HCT116 (cell line): ENCODE data around the gene SNRNP200. TPM values are rescaled to one million over a fixed set of nuclear protein-coding genes. Genes with fewer than 3 reads are reported as not detected.

Source experiments
- ATAC-seq: fragments of 200-7000 bp; cut with Tn5 transposase; 2 replicates; pipeline ENCODE4 v1.9.1; 2020; ENCODE audit warnings: mild to moderate bottlenecking, moderate library complexity
- BruUV-seq: library from RNA; stranded (reverse); fragments of 400-500 nt; replicated peaks from 2 replicates; lab custom pipeline; 2021; lab: Mats Ljungman, UMichigan
- CTCF ChIA-PET: fragments of 300-600 bp; sonication (Branson Sonifier 250); formaldehyde crosslinking; loops from one replicate; lab custom pipeline; 2021; ENCODE audit warnings: antibody characterized with exemption; lab: Charles Lee
- POLR2A ChIA-PET: fragments of 300-600, 350-600 bp; sonication (Branson Sonifier 250); formaldehyde crosslinking; loops from one replicate; lab custom pipeline; 2021; ENCODE audit warnings: antibody characterized with exemption; lab: Charles Lee
- RAD21 ChIA-PET, 2 experiments: fragments of 300-600 bp; sonication (Branson Sonifier 250); formaldehyde crosslinking; loops; one replicate each; lab custom pipeline; 2023; ENCODE audit warnings: low total read pairs in 2 of 2; ENCODE audit not compliant: uncharacterized antibody in 2 of 2, unreplicated experiment in 2 of 2, low non-redundant PET in 1 of 2; lab: Charles Lee
- DNase-seq: peaks from one replicate; pipeline ENCODE4 v3.0.0-alpha.2; 2010; ENCODE audit warnings: low read depth, low spot score
- H2AFZ ChIP-seq: fragments of 200-600 bp; shearing (Covaris generic), sonication (generic); 2 replicates; pipeline ENCODE4 v1.6.1; 2017; ENCODE audit warnings: low read depth, mixed run types, mixed read lengths, antibody characterized with exemption, low read length; ENCODE audit not compliant: poor library complexity, severe bottlenecking
- H3K27ac ChIP-seq: 2 replicates; pipeline ENCODE4 v1.5.1; 2012; ENCODE audit warnings: low read depth, low read length
- H3K27me3 ChIP-seq: fragments of 200-600 bp; sonication (generic); 2 replicates; pipeline ENCODE4 v1.6.1; 2016; ENCODE audit warnings: mixed run types, low read length, mixed read lengths; ENCODE audit not compliant: insufficient read depth
- H3K36me3 ChIP-seq, 2 experiments: fragments of 200-500 bp in 1 of 2; fragments of 200-600 bp in 1 of 2; sonication (Bioruptor generic) in 1 of 2; sonication (generic) in 1 of 2; 2 replicates each; pipeline versions ENCODE4 v1.5.1 to v1.6.1; 2014 to 2016; ENCODE audit warnings: low read length in 2 of 2, inconsistent platforms in 1 of 2, mixed read lengths in 1 of 2, mixed run types in 1 of 2; ENCODE audit not compliant: insufficient read depth in 2 of 2, control insufficient read depth in 1 of 2
- H3K4me1 ChIP-seq, 2 experiments: fragments of 200-600 bp in 1 of 2; sonication (generic) in 1 of 2; 2 replicates each; pipeline versions ENCODE4 v1.5.1 to v1.6.1; 2012 to 2017; ENCODE audit warnings: low read length in 2 of 2, inconsistent platforms in 1 of 2, mild to moderate bottlenecking in 1 of 2, mixed read lengths in 1 of 2, mixed run types in 1 of 2, moderate library complexity in 1 of 2; ENCODE audit not compliant: insufficient read depth in 2 of 2, control insufficient read depth in 1 of 2
- H3K4me2 ChIP-seq: fragments of 200-600 bp; sonication (generic); 2 replicates; pipeline ENCODE4 v1.6.1; 2017; ENCODE audit warnings: mixed run types, low read length, mixed read lengths
- H3K4me3 ChIP-seq, 2 experiments: fragments of 200-600 bp in 1 of 2; sonication (generic) in 1 of 2; replicated peaks in 1 of 2; 2 replicates each; pipeline ENCODE4 v1.5.1; 2011 to 2016; ENCODE audit warnings: low read length in 2 of 2, control low read depth in 1 of 2, low read depth in 1 of 2, mild to moderate bottlenecking in 1 of 2, mixed read lengths in 1 of 2, mixed run types in 1 of 2
- H3K79me2 ChIP-seq: fragments of 200-600 bp; sonication (generic); 2 replicates; pipeline ENCODE4 v1.6.1; 2017; ENCODE audit warnings: mild to moderate bottlenecking, mixed run types, low read length, moderate library complexity, mixed read lengths; ENCODE audit not compliant: insufficient read depth
- H3K9ac ChIP-seq: fragments of 200-600 bp; sonication (generic); 2 replicates; pipeline ENCODE4 v1.6.1; 2016; ENCODE audit warnings: low read length, mixed read lengths
- H3K9me2 ChIP-seq: fragments of 200-600 bp; sonication (generic), shearing (Covaris generic); 2 replicates; pipeline ENCODE4 v1.6.1; 2017; ENCODE audit warnings: mixed run types, mild to moderate bottlenecking, moderate library complexity; ENCODE audit not compliant: insufficient read depth
- H3K9me3 ChIP-seq, 2 experiments: fragments of 200-500 bp in 1 of 2; fragments of 200-600 bp in 1 of 2; sonication (Bioruptor generic) in 1 of 2; sonication (generic) in 1 of 2; 2 replicates each; pipeline ENCODE4 v1.6.1; 2014 to 2017; ENCODE audit warnings: low read length in 2 of 2, mixed read lengths in 2 of 2, inconsistent platforms in 1 of 2, low read depth in 1 of 2, mild to moderate bottlenecking in 1 of 2, mixed run types in 1 of 2, moderate library complexity in 1 of 2; ENCODE audit not compliant: control insufficient read depth in 1 of 2, insufficient read depth in 1 of 2
- H4K20me1 ChIP-seq: fragments of 200-600 bp; sonication (generic), shearing (Covaris generic); 2 replicates; pipeline ENCODE4 v1.6.1; 2017; ENCODE audit warnings: mixed run types, mild to moderate bottlenecking, moderate library complexity; ENCODE audit not compliant: insufficient read depth
- ATF3 ChIP-seq: IDR thresholded peaks from 2 replicates; pipeline ENCODE4 v1.6.1; 2012
- CEBPB ChIP-seq: IDR thresholded peaks from 2 replicates; pipeline ENCODE4 v1.6.1; 2012; ENCODE audit warnings: low read depth
- EGR1 ChIP-seq: IDR thresholded peaks from 2 replicates; pipeline ENCODE4 v1.6.1; 2012; ENCODE audit warnings: low read depth
- ELF1 ChIP-seq: IDR thresholded peaks from 2 replicates; pipeline ENCODE4 v1.6.1; 2012; ENCODE audit warnings: low read depth, borderline replicate concordance
- EZH2 ChIP-seq: fragments of 200-600 bp; sonication (generic); IDR thresholded peaks from 2 replicates; pipeline ENCODE4 v1.6.1; 2017; ENCODE audit warnings: antibody characterized with exemption, mixed run types
- JUND ChIP-seq: IDR thresholded peaks from 2 replicates; pipeline ENCODE4 v1.6.1; 2012
- MAX ChIP-seq: IDR thresholded peaks from 2 replicates; pipeline ENCODE4 v1.6.1; 2012
- POLR2AphosphoS5 ChIP-seq: IDR thresholded peaks from 2 replicates; pipeline ENCODE4 v1.6.1; 2011; ENCODE audit warnings: mild to moderate bottlenecking, low read depth, low read length, moderate library complexity
- RAD21 ChIP-seq: IDR thresholded peaks from 2 replicates; pipeline ENCODE4 v1.6.1; 2012; ENCODE audit warnings: low read depth, mild to moderate bottlenecking
- REST ChIP-seq: IDR thresholded peaks from 2 replicates; pipeline ENCODE4 v1.6.1; 2012; ENCODE audit warnings: low read depth
- SP1 ChIP-seq: IDR thresholded peaks from 2 replicates; pipeline ENCODE4 v1.6.1; 2012; ENCODE audit warnings: low read depth
- TCF7L2 ChIP-seq: IDR thresholded peaks from 2 replicates; pipeline ENCODE4 v1.7.0; 2011; ENCODE audit warnings: borderline replicate concordance, inconsistent platforms; ENCODE audit not compliant: insufficient read depth, insufficient read length; ENCODE audit errors: extremely low read depth
- YY1 ChIP-seq: IDR thresholded peaks from 2 replicates; pipeline ENCODE4 v1.6.1; 2011; ENCODE audit warnings: low read length, low read depth, moderate library complexity, mild to moderate bottlenecking; ENCODE audit not compliant: insufficient replicate concordance; ENCODE audit errors: extremely low read depth
- ZBTB33 ChIP-seq: IDR thresholded peaks from 2 replicates; pipeline ENCODE4 v1.6.1; 2011; ENCODE audit warnings: mild to moderate bottlenecking, low read length, moderate library complexity; ENCODE audit not compliant: insufficient replicate concordance; ENCODE audit errors: extremely low read depth
- ZFX ChIP-seq: fragments of 450-650 bp; IDR thresholded peaks from 2 replicates; pipeline ENCODE4 v1.6.1; 2017
- ZNF274 ChIP-seq: fragments of 200-500 bp; sonication (Bioruptor generic); IDR thresholded peaks from 2 replicates; pipeline ENCODE4 v1.6.1; 2014; ENCODE audit warnings: mild to moderate bottlenecking, low read depth, low read length, inconsistent platforms
- intact Hi-C: fragments of 100-400 bp; cut with micrococcal nuclease; formaldehyde crosslinking; loops from 2 replicates; pipeline ENCODE4 v1.10.0; 2022
- total RNA-seq: library from RNA; stranded (reverse); gene quantifications from one replicate; pipeline ENCODE4 v1.2.1, GENCODE V29; 2021; ENCODE audit not compliant: unreplicated experiment

The SNRNP200 gene
- total RNA-seq, 1 experiment from 2014 or later = 202 TPM

GRCh38 chr2:96264086-96264485, 41.3 kb downstream of the SNRNP200 start:
- Histone ChIP-seq H3K9me2 (no peaks in the 10 kb centered on the region), H3K36me3 (peaks cover 10 to 24% of the 10 kb centered on the region in 2 experiments; a peak in 3 of 4 replicates), H3K9me3 (no peaks in the 10 kb centered on the region), H3K27ac (no peak overlapping the region), H3K4me3 (peak overlapping the region in 1 of 2 experiments; percentile 93; a peak in 1 of 4 replicates), H3K79me2 (peaks cover 82% of the 10 kb centered on the region), H2AFZ (no peak overlapping the region), H3K4me2 (peak overlapping the region; percentile 75), H3K4me1 (peaks cover 32 to 53% of the 10 kb centered on the region in 2 experiments), H3K9ac (no peak overlapping the region), H4K20me1 (no peaks in the 10 kb centered on the region), H3K27me3 (no peaks in the 10 kb centered on the region)
- TF ChIP-seq ZNF274 = no peak
- no peak for TF ChIP-seq ZBTB33
- no peak for TF ChIP-seq YY1
- TF ChIP-seq POLR2AphosphoS5 = no peak
- no peak for TF ChIP-seq TCF7L2
- no peak for TF ChIP-seq JUND
- no peak for TF ChIP-seq REST
- no peak for TF ChIP-seq RAD21
- TF ChIP-seq ATF3 = no peak
- TF ChIP-seq EGR1 = no peak
- TF ChIP-seq EZH2 = no peak
- no peak for TF ChIP-seq ZFX
- no peak for TF ChIP-seq CEBPB
- TF ChIP-seq ELF1 = no peak
- TF ChIP-seq SP1 = no peak
- TF ChIP-seq MAX = no peak
- no TSS peak for BruUV-seq
- ChIA-PET RAD21 (no interaction called here), POLR2A (no interaction called here), CTCF (interaction anchor here (1.0 to 1.4 kb wide), 2 partner anchors 271 to 272 kb away, joined by 5 read pairs; no protein-coding TSS in a partner anchor)
- DNase-seq (no peak), ATAC-seq (no peak)
- intact Hi-C loops = no loop called here
